ENCODE measurements around the gene UTF1. TPM values are rescaled to one million over a fixed set of nuclear protein-coding genes. Genes with fewer than 3 reads are reported as not detected.

UTF1 gene
- total and polyA plus RNA-seq, 2 of the 8 experiments (the other 6 are each of a cell fraction or from before 2014, with no cell fraction given), result 0.47 to 21.8 TPM

DNA sequence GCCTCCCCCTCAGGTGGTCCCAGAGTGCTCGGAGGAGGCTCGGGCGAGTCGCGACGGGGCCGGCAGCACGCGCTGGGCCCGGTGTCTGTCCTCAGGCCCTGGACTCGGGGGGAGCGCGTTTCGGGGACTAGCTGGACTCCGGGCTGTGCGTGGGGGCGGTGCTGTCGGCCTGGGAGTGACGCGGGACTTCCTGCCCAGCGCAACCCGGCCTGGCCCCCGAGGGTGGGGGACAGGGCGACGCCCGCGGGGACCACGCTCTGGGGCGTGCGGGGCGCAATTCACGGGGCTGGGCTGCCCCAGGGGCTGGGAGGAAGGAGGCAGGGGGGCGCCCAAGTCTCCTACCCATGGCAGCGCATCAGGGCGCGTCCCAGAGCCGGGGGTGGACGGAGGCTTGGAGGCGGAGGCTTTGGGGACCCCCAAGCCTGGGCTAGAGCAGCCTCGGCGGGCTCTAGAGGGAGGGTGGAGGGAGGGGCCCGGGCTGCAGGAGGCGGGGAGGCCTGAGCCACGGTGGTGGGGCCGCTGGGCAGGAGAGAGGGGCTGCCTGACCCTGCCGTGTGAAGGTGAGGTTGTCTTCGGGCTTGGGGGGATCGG, 5.3 kb downstream of the UTF1 start (continued):
- TF ChIP-seq YY1 (IDR thresholded peaks at IDR 0.05; ENCODE audit: low read depth, low read length), result no peak
- peak; percentile 3 for TF ChIP-seq EZH2 (IDR thresholded peaks at IDR 0.05; ENCODE audit: low read depth, low read length, severe bottlenecking)
- TF ChIP-seq TAF7 (optimal IDR thresholded peaks at IDR 0.05; ENCODE audit: borderline replicate concordance, low read depth, low read length), result no peak
- no peak for TF ChIP-seq SP4 (IDR thresholded peaks at IDR 0.05; ENCODE audit: low read length)
- TF ChIP-seq CHD1 (IDR thresholded peaks at IDR 0.05; ENCODE audit: low read depth, low read length), result no peak
- no peak for TF ChIP-seq HDAC6 (IDR thresholded peaks at IDR 0.05; ENCODE audit: low read depth, low read length)
- no peak for TF ChIP-seq EP300 (IDR thresholded peaks at IDR 0.05; ENCODE audit: borderline replicate concordance in 1 of 2, low read depth in 2 of 2, low read length in 2 of 2)
- TF ChIP-seq CREB1 (IDR thresholded peaks at IDR 0.05), result peak; percentile 58; the same call in 1 of the 2 replicates
- no peak for TF ChIP-seq MAFK (IDR thresholded peaks at IDR 0.05; ENCODE audit: low read depth, low read length)
- no peak for TF ChIP-seq KDM1A (IDR thresholded peaks at IDR 0.05; ENCODE audit: borderline replicate concordance, low read length)
- TF ChIP-seq, protein P1, sequence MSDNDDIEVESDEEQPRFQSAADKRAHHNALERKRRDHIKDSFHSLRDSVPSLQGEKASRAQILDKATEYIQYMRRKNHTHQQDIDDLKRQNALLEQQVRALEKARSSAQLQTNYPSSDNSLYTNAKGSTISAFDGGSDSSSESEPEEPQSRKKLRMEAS (IDR thresholded peaks at IDR 0.05), result 0 out of 2 replicates have a peak, but pooled peaks have one; percentile 28
- TF ChIP-seq, protein P2, sequence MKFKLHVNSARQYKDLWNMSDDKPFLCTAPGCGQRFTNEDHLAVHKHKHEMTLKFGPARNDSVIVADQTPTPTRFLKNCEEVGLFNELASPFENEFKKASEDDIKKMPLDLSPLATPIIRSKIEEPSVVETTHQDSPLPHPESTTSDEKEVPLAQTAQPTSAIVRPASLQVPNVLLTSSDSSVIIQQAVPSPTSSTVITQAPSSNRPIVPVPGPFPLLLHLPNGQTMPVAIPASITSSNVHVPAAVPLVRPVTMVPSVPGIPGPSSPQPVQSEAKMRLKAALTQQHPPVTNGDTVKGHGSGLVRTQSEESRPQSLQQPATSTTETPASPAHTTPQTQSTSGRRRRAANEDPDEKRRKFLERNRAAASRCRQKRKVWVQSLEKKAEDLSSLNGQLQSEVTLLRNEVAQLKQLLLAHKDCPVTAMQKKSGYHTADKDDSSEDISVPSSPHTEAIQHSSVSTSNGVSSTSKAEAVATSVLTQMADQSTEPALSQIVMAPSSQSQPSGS (IDR thresholded peaks at IDR 0.05; ENCODE audit: low read length), result no peak
- TF ChIP-seq, protein P3, sequence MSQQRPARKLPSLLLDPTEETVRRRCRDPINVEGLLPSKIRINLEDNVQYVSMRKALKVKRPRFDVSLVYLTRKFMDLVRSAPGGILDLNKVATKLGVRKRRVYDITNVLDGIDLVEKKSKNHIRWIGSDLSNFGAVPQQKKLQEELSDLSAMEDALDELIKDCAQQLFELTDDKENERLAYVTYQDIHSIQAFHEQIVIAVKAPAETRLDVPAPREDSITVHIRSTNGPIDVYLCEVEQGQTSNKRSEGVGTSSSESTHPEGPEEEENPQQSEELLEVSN (IDR thresholded peaks at IDR 0.05), result no peak
- TF ChIP-seq TCF12 (IDR thresholded peaks at IDR 0.05; ENCODE audit: low read depth, low read length), result no peak
- TF ChIP-seq TAF1 (IDR thresholded peaks at IDR 0.05; ENCODE audit: low read depth, low read length), result 0 out of 2 replicates have a peak, but pooled peaks have one; percentile 3
